NOMO-1 treated with DMSO at 0.1 percent for 48 hours (cell line): ENCODE results near the gene TMEM45A.
"Not testable (repeated sequence)": the region's sequence is repeated elsewhere in the genome, so short reads cannot be mapped to it uniquely, and the experiment has no call there.

Source experiments
- DNase-seq: peaks from one replicate; lab custom pipeline; 2025; ENCODE audit not compliant: unreplicated experiment; lab: John Stamatoyannopoulos, UW

The TMEM45A gene

DNA sequence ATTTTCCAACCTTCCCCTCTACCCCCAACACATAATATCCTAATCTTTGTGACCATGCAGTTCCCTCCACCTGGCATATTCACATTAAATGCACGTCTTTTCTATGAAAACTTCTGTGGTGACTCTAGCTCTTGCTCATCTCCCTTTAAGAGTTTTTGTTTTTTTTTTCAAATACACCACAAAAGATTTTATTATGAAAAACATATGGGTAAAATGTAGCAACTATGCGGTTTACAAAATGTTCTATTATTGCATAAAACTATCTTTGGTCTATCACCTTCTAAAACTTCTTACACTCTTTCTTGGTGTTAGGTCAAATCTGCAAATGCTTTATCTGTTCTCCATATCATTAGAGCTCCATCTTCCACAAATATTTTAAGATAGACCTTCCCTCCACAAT, 78.4 kb downstream of the TMEM45A start:
- no peak for DNase-seq

DNA sequence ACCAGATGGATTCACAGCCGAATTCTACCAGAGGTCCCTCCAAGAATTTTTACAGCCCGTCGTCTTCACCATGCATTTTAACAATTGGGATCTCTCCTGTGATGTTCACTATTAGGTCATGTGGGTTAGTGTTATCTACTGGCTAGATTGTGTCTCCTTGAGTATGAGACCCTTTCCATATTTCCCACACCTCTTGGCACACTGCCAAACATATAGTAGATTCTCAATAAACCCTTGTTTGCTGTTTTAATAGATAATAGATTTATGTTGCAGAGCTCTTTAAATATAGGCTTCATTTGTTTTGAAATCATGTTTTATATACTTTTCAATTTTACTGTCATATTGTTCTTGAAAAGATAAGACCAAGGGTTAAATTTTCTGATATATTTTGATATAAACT, 82.1 kb downstream of the TMEM45A start:
- DNase-seq = no peak

DNA sequence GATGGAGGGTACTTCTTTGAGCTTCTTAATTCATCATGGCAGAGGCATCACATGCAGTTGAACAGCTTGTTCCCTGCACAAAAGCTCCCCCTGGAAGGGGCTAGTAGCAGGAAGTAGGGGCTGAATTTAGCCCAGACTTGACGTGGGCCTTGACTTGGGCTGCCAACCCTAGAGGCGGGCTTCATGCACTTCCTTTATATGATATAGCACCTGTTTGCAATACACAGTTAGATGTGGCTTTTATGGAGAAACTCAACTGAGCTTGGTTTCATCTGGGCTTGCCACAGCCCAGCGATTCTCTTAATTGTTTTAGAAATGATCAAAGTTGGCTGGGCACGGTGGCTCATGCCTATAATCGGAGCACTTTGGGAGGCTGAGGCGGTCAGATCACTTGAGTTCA, 83.3 kb downstream of the TMEM45A start:
- no peak for DNase-seq

DNA sequence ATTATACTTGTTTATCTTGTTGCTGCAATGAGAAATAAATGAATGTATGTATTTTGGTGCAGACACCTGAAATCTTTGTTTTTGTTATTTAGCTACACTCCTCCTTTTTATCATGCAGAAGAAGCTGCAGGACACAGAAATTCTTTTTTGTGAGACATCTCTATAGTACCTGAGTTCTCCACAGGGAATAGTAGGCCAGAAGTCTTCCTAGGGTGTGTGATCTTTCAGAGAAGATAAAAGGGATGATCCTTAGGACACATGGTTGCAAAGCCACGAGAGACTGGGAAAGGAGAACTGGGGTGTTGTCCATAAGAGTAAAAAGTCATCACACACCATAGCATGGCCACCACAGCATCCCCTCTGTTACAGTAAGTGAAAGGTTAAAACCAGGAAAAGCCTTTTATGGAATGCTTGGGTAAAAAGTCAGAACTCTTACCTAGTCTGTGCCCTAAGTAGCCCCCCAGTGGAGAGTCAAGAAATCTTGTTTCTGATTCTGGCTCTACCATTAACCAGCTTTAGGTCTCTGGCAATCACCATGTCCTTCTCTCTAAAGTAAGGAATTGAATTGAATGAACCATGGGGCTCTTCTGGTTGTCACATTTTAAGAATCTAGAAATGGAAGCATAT, 85.1 kb downstream of the TMEM45A start:
- DNase-seq = no peak

DNA sequence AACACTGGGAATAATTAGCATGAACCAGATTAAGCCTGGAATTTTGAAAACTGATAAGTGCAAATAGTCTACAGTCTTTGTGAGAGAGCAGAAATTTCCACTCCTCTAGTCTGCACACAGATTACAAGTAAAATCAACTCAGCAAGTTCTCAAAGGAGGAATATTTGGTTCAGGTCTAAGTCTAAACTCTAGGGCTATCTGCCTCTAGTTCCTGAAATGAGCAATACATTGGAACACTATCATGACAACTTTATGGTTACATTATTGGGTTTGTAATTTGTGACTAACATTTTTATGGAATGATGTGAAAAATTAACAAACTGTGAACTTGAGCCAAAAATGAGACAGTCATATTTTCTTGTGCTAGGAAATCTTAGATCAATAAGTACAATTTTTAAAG, 86.2 kb downstream of the TMEM45A start:
- DNase-seq = no peak

- no peak for DNase-seq
Observed at GRCh38 chr3:100580147-100580546, 87.7 kb downstream of the TMEM45A start.

DNA sequence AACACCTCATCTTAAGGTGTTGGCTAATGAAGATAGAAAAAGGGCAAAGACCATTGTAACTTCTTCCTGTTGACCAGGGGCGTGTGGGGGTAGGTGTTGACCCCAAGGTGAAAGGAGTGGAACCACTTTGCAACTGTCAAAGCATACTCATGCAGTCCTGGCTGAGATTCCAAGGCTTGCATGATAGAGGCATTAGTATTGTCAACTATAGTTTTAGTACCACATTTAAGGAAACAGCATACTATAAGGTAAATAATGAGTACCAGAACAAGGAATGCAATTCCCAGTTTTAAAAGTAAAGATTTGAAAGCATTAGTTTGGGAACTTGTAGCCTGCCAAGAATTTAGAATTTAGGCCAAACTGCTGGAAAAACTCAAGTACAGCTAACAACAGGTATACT, 89.2 kb downstream of the TMEM45A start:
- no peak for DNase-seq

GRCh38 chr3:100582157-100582556, 89.7 kb downstream of the TMEM45A start:
- DNase-seq = not testable (repeated sequence)

- no peak for DNase-seq
Observed at GRCh38 chr3:100584101-100584660, 91.8 kb downstream of the TMEM45A start.

DNA sequence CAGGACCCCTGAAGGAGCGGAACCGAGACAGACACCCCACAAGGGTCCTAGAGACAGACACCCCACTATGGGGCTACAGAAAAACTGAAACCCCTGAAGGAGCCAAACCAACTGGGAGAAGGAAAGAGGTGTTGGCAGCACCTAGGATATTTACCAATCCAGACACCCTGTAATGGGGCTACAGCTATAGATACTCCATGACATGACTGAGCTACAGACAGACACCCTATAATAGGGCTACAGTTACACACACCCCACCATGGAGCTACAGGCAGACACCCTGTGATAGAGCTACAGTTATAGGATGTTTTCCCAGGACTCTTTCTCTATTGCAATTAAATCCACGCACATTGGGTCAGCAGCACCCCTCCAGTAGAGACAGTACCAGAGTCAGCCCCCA, 94.4 kb downstream of the TMEM45A start:
- DNase-seq = no peak

DNA sequence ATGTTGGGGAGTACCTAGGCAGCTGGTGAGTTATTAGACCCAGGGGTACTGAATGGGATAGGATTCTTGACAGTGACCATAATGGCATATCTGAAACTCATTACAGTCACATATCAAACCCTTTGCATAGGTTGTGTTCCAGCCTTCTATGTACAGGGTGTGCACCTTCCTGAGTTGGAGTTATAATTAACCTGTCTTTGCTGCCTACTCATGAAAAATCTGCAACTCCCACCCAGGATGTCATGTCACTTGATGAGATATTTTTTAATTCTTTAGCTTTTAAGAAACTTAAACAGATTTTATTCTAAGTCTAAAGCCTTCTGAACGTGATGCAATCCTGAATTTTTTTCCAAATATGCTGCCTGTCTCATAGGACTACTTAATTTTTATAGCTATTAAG, 95.8 kb downstream of the TMEM45A start:
- DNase-seq = no peak

GRCh38 chr3:100590114-100590839, 97.9 kb downstream of the TMEM45A start:
- peak; percentile 67 for DNase-seq

GRCh38 chr3:100590840-100591147, 98.4 kb downstream of the TMEM45A start:
- no peak for DNase-seq

DNA sequence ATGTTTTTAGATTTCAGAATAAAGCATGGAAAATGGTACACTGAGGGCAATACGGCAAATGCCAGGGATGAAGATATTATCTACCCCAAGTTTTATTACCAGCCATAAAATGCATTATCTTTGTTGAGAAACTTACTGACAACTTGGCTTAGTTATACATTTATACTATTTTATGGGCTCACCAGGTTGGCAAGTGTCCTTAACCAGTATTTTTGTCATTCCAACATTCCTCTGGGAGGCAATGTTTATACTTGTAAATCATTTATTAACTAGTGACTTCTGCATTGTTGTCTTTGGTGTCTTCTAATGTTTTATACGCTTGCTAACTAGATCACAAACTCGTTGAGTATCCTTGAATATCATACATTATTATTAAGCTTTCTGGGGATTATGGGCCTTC, 99.0 kb downstream of the TMEM45A start:
- DNase-seq = no peak

DNA sequence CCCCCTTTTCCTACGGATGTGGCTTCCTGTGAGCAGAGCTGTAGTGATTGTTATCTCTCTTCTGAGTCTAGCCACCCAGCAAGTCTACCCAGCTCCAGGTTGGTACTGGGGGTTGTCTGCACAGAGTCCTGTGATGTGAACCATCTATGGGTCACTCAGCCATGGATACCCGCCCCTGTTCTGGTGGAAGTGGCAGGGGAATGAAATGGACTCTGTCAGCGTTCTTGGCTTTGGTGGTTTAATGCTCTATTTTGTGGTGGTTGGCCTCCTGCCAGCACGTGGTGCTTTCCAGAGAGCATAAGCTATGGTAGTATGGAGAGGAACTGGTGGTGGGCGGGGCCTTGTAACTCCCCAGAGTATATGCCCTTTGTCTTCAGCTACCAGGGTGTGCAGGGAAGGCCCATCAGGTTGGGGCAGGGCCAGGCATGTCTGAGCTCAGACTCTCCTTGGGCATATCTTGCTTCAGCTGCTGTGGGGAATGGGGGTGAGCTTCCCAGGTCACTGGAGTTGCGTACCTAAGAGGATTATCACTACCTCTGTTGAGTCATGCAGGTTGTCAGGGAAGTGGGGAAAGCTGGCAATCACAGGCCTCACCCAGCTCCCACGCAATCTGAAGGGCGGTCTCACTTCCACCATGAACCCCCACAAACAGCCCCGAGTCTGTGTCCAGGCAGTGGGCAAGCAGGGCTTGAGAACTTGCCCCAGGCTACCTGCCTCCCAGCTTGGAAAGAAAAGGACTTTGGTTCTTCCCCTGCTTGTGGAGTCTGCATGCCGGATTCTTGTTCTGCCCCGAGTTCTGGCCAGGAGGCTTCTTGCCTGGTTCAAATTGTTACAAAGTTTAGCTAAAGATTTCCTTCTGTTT, 108.0 kb downstream of the TMEM45A start:
- no peak for DNase-seq

DNA sequence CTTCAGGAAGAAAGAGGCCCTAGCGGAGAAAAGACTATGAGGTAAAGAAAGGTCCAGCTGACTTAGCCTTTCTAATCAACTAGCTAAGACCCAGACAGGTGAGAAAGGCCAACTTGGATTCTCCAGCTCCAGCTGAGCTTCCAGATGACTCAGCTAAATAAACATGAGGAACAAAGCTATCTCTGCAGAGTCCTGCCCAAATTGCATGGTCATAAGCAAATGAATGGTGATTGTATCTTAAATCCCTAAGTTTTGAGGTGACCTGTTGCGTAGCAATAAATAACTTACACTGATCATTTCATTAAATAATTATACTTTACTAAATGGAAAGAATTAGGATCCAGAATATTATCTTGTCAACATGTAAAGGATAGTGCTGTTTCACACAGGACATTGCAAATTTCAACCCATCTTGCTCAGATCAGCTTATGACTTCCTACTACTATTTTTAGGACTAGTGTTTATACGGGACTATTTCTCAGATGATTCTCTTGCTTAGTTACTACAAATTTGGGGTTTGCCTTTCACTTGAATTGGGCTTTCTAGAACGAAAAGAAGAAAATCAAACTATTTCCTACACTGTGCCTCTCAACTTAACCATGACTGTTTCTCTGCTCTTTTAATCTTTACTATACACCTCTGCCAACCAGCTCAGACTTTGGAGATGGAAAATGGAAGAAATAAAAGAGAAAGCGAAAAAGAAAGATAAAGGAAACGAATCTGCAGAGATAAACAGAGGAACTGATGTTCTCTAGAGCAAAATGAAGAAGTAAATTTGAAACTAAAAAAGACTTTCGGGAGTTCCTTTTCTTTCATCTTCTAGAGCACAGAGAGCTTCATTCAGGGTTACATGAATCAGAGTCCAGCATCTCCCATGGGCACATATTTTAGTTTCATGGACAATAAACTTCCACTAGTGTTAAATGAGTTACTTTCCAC, 110.4 kb downstream of the TMEM45A start:
- peak; percentile 81 for DNase-seq

DNA sequence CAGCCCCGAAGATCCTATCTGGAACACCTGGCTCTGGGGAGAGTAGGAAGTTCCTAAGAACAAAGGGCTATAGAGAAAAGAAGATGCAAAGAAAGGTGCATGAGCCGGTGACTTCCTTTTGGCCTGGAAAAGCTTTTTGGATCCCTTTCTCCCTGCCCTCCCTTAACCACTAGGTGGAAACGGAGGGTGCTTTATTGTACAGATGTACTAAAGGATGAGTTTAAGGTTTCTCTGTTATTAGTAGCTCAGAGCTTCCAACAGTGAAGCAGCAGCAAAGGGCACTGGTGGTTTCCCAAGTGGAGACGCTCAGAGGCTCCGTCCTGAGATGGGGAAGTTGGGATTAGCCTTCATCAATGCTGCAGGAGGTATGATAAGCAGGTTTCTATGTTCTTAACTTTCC, 111.0 kb downstream of the TMEM45A start:
- peak; percentile 50 for DNase-seq

GRCh38 chr3:100605358-100605757, 112.9 kb downstream of the TMEM45A start:
- no peak for DNase-seq

- DNase-seq = no peak
Observed at GRCh38 chr3:100606894-100607512, 114.6 kb downstream of the TMEM45A start.

- no peak for DNase-seq
Observed at GRCh38 chr3:100609305-100609704, 116.9 kb downstream of the TMEM45A start, which contains the start of gene ADGRG7. Gene ADGRG7 (plus strand): TSS chr3:100609601. CDS start chr3:100609857, 256 bp downstream.
